GM12801 (cell line): ENCODE data around the gene MAN1C1.

ENCODE experiments used
- TF ChIP-seq, protein P1 (sequence below): IDR thresholded peaks from one replicate; pipeline ENCODE4 v1.5.1; 2011; ENCODE audit warnings: control low read depth; ENCODE audit not compliant: insufficient read length; ENCODE audit errors: extremely low read depth

The MAN1C1 gene

DNA sequence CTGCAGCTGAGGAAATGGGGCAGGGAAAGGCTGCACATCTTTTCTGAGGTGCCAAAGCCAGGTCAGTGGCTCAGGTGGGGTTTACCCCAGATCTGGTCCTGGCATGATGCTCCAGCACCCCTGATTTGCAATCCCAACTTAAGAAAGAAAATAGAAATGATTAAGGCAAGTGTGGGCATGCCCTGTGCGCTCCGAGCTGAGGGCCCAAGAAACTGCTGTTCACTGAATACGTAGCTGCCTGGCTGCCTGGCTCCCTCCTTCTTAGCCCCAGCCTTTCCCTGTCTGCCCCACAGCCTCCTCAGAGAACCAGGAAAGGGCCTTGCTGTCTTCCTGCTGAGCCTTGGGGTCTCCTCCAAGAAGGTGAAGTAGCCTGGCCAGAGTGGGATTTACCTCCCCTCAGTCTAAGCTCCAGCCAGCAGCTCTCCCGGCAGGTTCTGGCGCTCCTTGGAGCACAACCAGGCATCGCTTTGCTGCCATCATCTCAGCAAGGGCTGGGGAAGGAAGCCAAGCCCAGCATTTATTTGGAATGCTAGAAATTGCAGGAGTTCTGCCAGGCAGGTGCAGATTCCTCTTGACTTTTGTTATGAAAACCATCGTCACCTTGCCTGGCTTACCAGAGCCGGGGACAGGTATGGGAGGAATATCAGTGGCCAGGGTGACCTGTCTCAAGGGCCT is 132.1 kb downstream of the MAN1C1 start:
- TF ChIP-seq, protein P1, sequence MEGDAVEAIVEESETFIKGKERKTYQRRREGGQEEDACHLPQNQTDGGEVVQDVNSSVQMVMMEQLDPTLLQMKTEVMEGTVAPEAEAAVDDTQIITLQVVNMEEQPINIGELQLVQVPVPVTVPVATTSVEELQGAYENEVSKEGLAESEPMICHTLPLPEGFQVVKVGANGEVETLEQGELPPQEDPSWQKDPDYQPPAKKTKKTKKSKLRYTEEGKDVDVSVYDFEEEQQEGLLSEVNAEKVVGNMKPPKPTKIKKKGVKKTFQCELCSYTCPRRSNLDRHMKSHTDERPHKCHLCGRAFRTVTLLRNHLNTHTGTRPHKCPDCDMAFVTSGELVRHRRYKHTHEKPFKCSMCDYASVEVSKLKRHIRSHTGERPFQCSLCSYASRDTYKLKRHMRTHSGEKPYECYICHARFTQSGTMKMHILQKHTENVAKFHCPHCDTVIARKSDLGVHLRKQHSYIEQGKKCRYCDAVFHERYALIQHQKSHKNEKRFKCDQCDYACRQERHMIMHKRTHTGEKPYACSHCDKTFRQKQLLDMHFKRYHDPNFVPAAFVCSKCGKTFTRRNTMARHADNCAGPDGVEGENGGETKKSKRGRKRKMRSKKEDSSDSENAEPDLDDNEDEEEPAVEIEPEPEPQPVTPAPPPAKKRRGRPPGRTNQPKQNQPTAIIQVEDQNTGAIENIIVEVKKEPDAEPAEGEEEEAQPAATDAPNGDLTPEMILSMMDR = no peak

DNA sequence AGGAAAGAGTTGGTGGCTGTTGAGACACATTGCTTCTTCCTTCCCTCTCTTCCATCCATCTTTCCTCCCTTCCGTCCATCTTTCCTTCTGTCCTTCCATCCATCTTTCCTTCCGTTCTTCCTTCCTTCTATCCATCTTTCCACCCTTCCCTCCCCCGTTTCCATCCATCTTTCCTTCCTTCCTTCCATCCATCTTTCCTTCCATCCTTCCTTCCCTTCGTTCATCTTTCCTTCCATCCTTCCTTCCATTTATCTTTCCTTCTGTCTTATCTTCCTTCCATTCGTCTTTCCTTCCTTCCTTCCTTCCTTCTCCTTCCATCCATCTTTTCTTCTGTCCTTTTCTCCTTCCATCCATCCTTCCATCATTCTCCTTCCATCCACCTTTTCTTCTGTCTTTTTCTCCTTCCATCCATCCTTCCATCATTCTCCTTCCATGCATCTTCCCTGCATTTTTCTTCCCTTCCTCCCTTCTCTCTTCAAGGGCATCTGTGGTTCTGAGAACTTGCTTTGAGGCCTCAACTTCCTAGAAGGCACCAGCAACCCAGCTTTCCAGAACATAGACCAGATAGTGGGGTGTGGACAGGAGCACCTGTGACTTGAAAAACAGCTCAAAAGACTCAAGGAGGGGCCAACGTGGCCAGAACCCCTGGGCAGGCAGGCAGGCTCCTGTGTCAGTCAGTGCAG is 134.5 kb downstream of the MAN1C1 start:
- TF ChIP-seq, protein P1 = no peak

DNA sequence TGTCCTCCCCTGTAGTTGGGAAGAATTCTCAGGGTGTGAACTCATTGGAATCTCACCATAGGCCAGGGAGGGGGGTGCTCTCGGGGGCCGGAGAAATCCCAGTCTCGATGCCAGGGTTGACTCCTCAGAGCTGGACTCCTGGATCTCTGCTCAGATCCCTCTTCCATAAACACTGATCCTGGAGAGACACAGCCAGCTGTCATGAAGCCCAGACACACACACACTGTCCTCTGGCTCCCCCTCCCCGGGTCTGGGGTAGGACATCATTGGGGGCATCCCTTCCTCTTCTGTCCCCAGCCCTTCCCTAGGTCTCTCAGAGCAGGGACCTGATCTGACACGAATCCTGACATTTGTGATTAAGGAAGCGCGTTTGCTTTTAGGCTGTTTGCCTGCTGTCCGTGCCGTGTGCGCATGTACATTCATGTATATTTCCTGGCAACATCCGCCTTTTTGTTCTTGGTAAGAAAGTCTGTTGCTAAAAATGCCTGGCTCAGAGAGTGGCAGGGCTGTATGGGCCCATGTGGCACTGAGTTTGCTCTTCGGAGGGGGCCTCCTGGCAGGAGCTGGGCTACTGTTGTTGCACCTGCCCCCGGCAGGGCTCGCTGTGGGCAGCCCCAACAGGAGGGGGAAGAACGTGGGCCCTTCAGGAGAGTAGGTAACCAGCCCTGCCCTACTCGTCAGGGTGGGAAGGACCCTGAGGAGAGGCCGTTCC is 138.0 kb downstream of the MAN1C1 start:
- TF ChIP-seq, protein P1 = no peak

DNA sequence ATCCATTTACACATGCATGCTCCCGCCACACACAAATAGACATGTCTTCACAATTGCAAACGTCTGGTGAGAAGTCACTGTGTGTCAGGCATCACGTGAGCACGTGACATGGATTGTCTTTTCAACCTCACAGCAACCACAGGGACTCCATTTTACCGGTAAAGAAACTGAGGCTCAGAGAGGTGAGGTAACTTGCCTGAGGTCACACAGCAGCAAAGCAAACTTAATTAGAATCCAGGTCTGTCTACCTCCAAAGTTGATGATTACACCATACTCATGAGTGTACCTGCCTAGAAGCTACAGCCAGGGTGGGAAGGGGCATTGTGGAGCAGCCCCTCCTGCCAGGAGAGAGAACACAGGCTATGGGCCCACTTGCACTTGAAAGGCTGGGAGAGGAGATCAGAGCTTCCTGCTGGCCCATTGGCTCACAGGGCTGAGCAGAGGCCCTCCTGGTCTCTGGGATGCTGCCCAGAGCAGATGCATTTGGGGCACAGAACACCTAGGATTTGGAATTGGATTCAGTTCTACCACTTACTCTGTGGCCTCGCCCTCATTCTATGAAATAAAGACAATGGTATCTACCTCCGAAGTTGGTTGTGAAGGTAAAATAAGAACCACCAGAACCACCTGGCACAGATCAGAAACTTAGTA is 139.0 kb downstream of the MAN1C1 start:
- TF ChIP-seq, protein P1 = no peak

DNA sequence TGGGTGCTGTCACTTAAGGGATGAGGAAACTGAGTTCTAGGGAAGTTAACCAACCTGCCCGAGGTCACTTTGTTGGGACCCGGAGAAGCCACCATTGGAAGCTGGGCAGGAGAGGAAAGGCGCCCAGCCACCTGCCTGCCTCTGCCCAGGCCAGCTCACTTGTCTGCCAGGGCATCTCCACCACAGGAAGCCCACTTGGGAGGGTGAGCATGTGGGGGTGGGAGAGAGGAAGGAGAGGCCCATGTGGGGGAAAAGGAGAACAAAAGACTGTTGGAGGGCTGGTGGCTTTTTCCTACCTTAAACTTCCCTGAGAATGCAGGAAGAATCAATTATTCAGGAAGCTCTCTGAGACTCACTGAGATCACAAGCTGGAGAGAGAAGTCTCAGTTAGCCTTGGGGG is 139.6 kb downstream of the MAN1C1 start:
- TF ChIP-seq, protein P1 = no peak

DNA sequence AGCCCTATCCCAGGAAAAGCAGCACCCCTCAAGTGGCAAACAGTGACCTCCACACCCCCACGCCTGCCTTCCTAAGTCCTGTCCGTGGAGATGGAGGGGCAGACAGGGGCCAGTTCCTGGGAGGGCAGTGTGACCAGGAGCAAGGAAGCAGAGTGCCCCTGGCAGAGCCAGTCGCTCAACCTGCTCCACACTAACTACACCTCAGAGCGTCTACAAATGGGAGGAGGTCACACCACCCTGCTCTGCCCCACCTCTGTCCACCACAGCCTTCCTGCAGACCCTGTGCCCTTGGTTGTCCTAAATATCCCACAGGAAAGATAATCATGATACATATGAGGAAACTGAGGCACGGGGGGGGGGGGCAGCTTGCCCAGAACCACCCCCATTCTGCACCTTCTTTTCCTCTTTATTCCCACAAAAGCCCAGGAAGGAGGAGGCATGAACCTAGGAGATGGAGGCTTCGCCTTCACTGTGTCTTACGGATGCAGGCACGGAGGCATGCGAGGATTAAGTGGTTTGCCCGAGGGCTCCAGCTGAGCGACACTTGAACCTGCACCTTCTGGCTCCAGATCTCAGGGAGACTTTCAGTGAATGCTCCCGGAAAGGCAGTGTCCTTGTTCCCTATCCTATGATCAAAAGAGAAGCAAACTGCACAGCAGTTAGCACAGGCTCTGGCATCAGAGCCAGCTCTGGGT is 140.7 kb downstream of the MAN1C1 start:
- TF ChIP-seq, protein P1 = no peak

DNA sequence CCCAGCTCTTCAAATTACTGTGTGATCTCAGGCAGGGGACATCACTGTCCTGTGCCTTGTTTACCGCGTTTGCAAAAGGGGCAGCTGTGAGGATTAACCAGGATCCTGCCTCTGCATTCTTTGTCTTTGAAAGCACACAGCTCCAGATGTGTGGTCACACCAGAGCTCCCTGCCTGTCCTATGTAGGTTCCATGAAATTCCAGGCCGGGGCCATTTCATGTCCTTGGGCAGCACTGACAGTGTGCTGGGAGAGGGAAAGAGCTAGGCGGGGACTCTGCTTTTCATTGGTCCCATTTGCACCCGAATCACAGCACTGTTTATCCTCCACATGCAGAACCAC is 141.2 kb downstream of the MAN1C1 start:
- TF ChIP-seq, protein P1 = no peak
